ENCODE data around the gene JCAD.
"Not testable (repeated sequence)": the region's sequence is repeated elsewhere in the genome, so short reads cannot be mapped to it uniquely, and the experiment has no call there.

The JCAD gene

GRCh38 chr10:30018496-30018895, 40.9 kb downstream of the JCAD start:
- DNase-seq: no peak

GRCh38 chr10:30017966-30018365, 41.4 kb downstream of the JCAD start:
- DNase-seq: no peak

- DNase-seq: no peak
Observed at GRCh38 chr10:30017556-30017955, 41.8 kb downstream of the JCAD start.

GRCh38 chr10:30014511-30014910, 44.9 kb downstream of the JCAD start:
- DNase-seq: no peak

GRCh38 chr10:30013757-30014156, 45.6 kb downstream of the JCAD start:
- no peak for DNase-seq

GRCh38 chr10:30011956-30012647, 47.3 kb downstream of the JCAD start:
- no peak for DNase-seq

- DNase-seq: no peak
Observed at GRCh38 chr10:30011396-30011795, 48.0 kb downstream of the JCAD start.

GRCh38 chr10:30007406-30007805, 52.0 kb downstream of the JCAD start:
- no peak for DNase-seq

- DNase-seq: no peak
Observed at GRCh38 chr10:30006410-30006809, 53.0 kb downstream of the JCAD start.

GRCh38 chr10:30005116-30005515, 54.3 kb downstream of the JCAD start:
- DNase-seq: not testable (repeated sequence)

GRCh38 chr10:30002426-30003266, 56.7 kb downstream of the JCAD start:
- peak; percentile 5 for DNase-seq

GRCh38 chr10:30000802-30001571, 58.4 kb downstream of the JCAD start:
- DNase-seq: no peak

- DNase-seq: no peak
Observed at GRCh38 chr10:29998142-29998808, 61.1 kb downstream of the JCAD start.

GRCh38 chr10:29994811-29995210, 64.6 kb downstream of the JCAD start:
- no peak for DNase-seq

- no peak for DNase-seq
Observed at GRCh38 chr10:29993319-29993915, 66.0 kb downstream of the JCAD start.

- DNase-seq: no peak
Observed at GRCh38 chr10:29992914-29993313, 66.5 kb downstream of the JCAD start.

- DNase-seq: no peak
Observed at GRCh38 chr10:29991382-29991781, 68.0 kb downstream of the JCAD start.

GRCh38 chr10:29987471-29987870, 71.9 kb downstream of the JCAD start:
- no peak for DNase-seq

GRCh38 chr10:29982997-29983648, 76.3 kb downstream of the JCAD start:
- no peak for DNase-seq

GRCh38 chr10:29981510-29981909, 77.9 kb downstream of the JCAD start:
- no peak for DNase-seq

- no peak for DNase-seq
Observed at GRCh38 chr10:29980084-29980483, 79.3 kb downstream of the JCAD start.

GRCh38 chr10:29979421-29979779, 80.0 kb downstream of the JCAD start:
- DNase-seq: not testable (repeated sequence)
